H1 (cell line): Measurements from ENCODE around the gene EPM2A. TPM values are rescaled to one million over a fixed set of nuclear protein-coding genes. Genes with fewer than 3 reads are reported as not detected.

Source experiments
- CTCF ChIA-PET: fragments of 300-600 bp; sonication (Branson Sonifier 250); formaldehyde crosslinking; loops from one replicate; lab custom pipeline; 2021; ENCODE audit not compliant: partially characterized antibody; lab: Charles Lee
- POLR2A ChIA-PET: fragments of 300-600 bp; sonication (Branson Sonifier 250); formaldehyde crosslinking; loops from one replicate; lab custom pipeline; 2021; ENCODE audit warnings: inconsistent platforms; ENCODE audit not compliant: partially characterized antibody; lab: Charles Lee
- DNase-seq, 2 experiments: peaks; one replicate each; pipeline versions ENCODE4 v3.0.0 to v3.0.0-alpha.2; 2010 to 2022; ENCODE audit warnings: low spot score in 2 of 2, low read depth in 1 of 2, mixed read lengths in 1 of 2
- FAIRE-seq: peaks from 2 replicates; lab custom pipeline; 2011; peaks lifted over from hg19 to GRCh38; lab: Jason Lieb, UNC
- H2AFZ ChIP-seq: 2 replicates; pipeline ENCODE4 v1.8.1; 2012; ENCODE audit warnings: low read length, inconsistent platforms
- H2AK5ac ChIP-seq: 2 replicates; pipeline ENCODE4 v1.6.1; 2013; ENCODE audit warnings: low read depth, low read length
- H2BK120ac ChIP-seq: replicated peaks from 2 replicates; pipeline ENCODE3; 2013; ENCODE audit warnings: low read depth, low read length, inconsistent platforms
- H2BK12ac ChIP-seq: 2 replicates; pipeline ENCODE4 v1.6.1; 2013; ENCODE audit warnings: low read depth, low read length
- H2BK15ac ChIP-seq: 2 replicates; pipeline ENCODE4 v1.6.1; 2013; ENCODE audit warnings: low read length
- H2BK20ac ChIP-seq: 2 replicates; pipeline ENCODE4 v1.6.1; 2013; ENCODE audit warnings: low read length
- H2BK5ac ChIP-seq: 2 replicates; pipeline ENCODE4 v1.6.1; 2013; ENCODE audit warnings: low read depth, low read length
- H3K14ac ChIP-seq: 2 replicates; pipeline ENCODE4 v1.6.1; 2013; ENCODE audit warnings: inconsistent platforms; ENCODE audit not compliant: insufficient read length
- H3K18ac ChIP-seq: 2 replicates; pipeline ENCODE4 v1.6.1; 2013; ENCODE audit warnings: low read length; ENCODE audit errors: extremely low read depth
- H3K23ac ChIP-seq: 2 replicates; pipeline ENCODE4 v1.6.1; 2013; ENCODE audit warnings: inconsistent platforms; ENCODE audit not compliant: insufficient read length
- H3K23me2 ChIP-seq: 2 replicates; pipeline ENCODE4 v1.6.1; 2013; ENCODE audit warnings: low read depth, low read length
- H3K27ac ChIP-seq: 2 replicates; pipeline ENCODE4 v1.6.1; 2011; ENCODE audit warnings: low read depth, low read length, inconsistent platforms
- H3K27me3 ChIP-seq, 4 experiments: replicated peaks in 1 of 4; 1 replicate in 1 of 4; 2 replicates in 3 of 4; pipeline versions ENCODE4 v1.6.1 to v1.8.1; 2011 to 2013; ENCODE audit warnings: low read length in 3 of 4, mild to moderate bottlenecking in 3 of 4, inconsistent platforms in 2 of 4, mixed read lengths in 2 of 4, moderate library complexity in 1 of 4; ENCODE audit not compliant: control insufficient read depth in 3 of 4, insufficient read depth in 3 of 4; ENCODE audit errors: extremely low read depth in 1 of 4
- H3K36me3 ChIP-seq, 4 experiments: 2 replicates each; pipeline versions ENCODE4 v1.6.1 to v1.8.1; 2011 to 2013; ENCODE audit warnings: mild to moderate bottlenecking in 4 of 4, low read length in 3 of 4, moderate library complexity in 2 of 4, control low read depth in 1 of 4, inconsistent platforms in 1 of 4; ENCODE audit not compliant: insufficient read depth in 4 of 4, control insufficient read depth in 2 of 4
- H3K4ac ChIP-seq: replicated peaks from 2 replicates; pipeline ENCODE3; 2013; ENCODE audit warnings: low read length, low read depth, mixed read lengths, inconsistent platforms; ENCODE audit not compliant: insufficient read length
- H3K4me1 ChIP-seq, 4 experiments: replicated peaks in 1 of 4; 1 replicate in 1 of 4; 2 replicates in 3 of 4; pipeline versions ENCODE4 v1.6.1 to v1.8.1; 2011 to 2013; ENCODE audit warnings: low read length in 3 of 4, inconsistent platforms in 2 of 4, mixed read lengths in 1 of 4; ENCODE audit not compliant: insufficient read depth in 4 of 4, control insufficient read depth in 3 of 4
- H3K4me2 ChIP-seq, 2 experiments: 2 replicates each; pipeline versions ENCODE4 v1.6.1 to v1.8.1; 2011 to 2013; ENCODE audit warnings: low read depth in 2 of 2, low read length in 2 of 2, control low read depth in 1 of 2, inconsistent platforms in 1 of 2, mild to moderate bottlenecking in 1 of 2; ENCODE audit not compliant: insufficient read depth in 1 of 2
- H3K4me3 ChIP-seq, 4 experiments: fragments of 200-600, 300-600 bp in 1 of 4; sonication (generic), shearing (Covaris generic), sonication (Bioruptor Twin) in 1 of 4; 2 replicates each; pipeline versions ENCODE4 v1.5.1 to v1.8.1; 2011 to 2016; ENCODE audit warnings: low read length in 4 of 4, low read depth in 3 of 4, control low read depth in 2 of 4, inconsistent platforms in 2 of 4, mild to moderate bottlenecking in 2 of 4, mixed read lengths in 1 of 4, moderate library complexity in 1 of 4; ENCODE audit not compliant: insufficient read depth in 2 of 4; ENCODE audit errors: extremely low read depth in 1 of 4
- H3K56ac ChIP-seq: replicated peaks from 2 replicates; pipeline ENCODE3; 2013; ENCODE audit warnings: low read depth, mild to moderate bottlenecking, mixed read lengths, low read length, inconsistent platforms; ENCODE audit not compliant: insufficient read length
- H3K79me1 ChIP-seq: 2 replicates; pipeline ENCODE4 v1.6.1; 2013; ENCODE audit warnings: low read depth, low read length, control low read depth
- H3K79me2 ChIP-seq, 2 experiments: 2 replicates each; pipeline versions ENCODE4 v1.6.1 to v1.8.1; 2012 to 2013; ENCODE audit warnings: low read length in 2 of 2, mild to moderate bottlenecking in 2 of 2, inconsistent platforms in 1 of 2; ENCODE audit not compliant: insufficient read depth in 2 of 2, control insufficient read depth in 1 of 2
- H3K9ac ChIP-seq, 4 experiments: replicated peaks in 1 of 4; 1 replicate in 1 of 4; 2 replicates in 3 of 4; pipeline versions ENCODE4 v1.6.1 to v1.8.1; 2011 to 2013; ENCODE audit warnings: low read depth in 3 of 4, low read length in 3 of 4, control low read depth in 2 of 4, mild to moderate bottlenecking in 2 of 4, moderate library complexity in 2 of 4, inconsistent platforms in 1 of 4; ENCODE audit errors: extremely low read depth in 1 of 4
- H3K9me3 ChIP-seq, 2 experiments: 2 replicates each; pipeline versions ENCODE4 v1.6.1 to v1.8.1; 2012 to 2013; ENCODE audit warnings: mild to moderate bottlenecking in 2 of 2, moderate library complexity in 2 of 2, control low read depth in 1 of 2, inconsistent platforms in 1 of 2, low read depth in 1 of 2, low read length in 1 of 2, mixed read lengths in 1 of 2; ENCODE audit not compliant: insufficient read depth in 2 of 2
- H4K20me1 ChIP-seq, 2 experiments: replicated peaks in 1 of 2; 2 replicates each; pipeline versions ENCODE3 to v1.8.1; 2011 to 2013; ENCODE audit warnings: inconsistent platforms in 2 of 2, low read length in 2 of 2, mild to moderate bottlenecking in 1 of 2; ENCODE audit not compliant: insufficient read depth in 2 of 2, control insufficient read depth in 1 of 2
- H4K5ac ChIP-seq: 2 replicates; pipeline ENCODE4 v1.6.1; 2013; ENCODE audit warnings: low read length, low read depth, mixed read lengths, inconsistent platforms; ENCODE audit not compliant: insufficient read length
- H4K8ac ChIP-seq: 2 replicates; pipeline ENCODE4 v1.8.0; 2013; ENCODE audit warnings: mild to moderate bottlenecking, moderate library complexity, low read length, inconsistent platforms; ENCODE audit not compliant: insufficient read depth; ENCODE audit errors: extremely low read depth
- H4K91ac ChIP-seq: replicated peaks from 2 replicates; pipeline ENCODE3; 2013; ENCODE audit warnings: low read length, mixed read lengths, inconsistent platforms; ENCODE audit not compliant: insufficient read length
- CHD2 ChIP-seq: IDR thresholded peaks from 2 replicates; pipeline ENCODE4 v1.6.1; 2012; ENCODE audit warnings: low read length, improper control_type of control experiment
- EGR1 ChIP-seq: IDR thresholded peaks from 2 replicates; pipeline ENCODE4 v1.6.1; 2011; ENCODE audit warnings: low read depth, low read length, borderline replicate concordance
- KDM1A ChIP-seq: fragments of 200-600, 300-600 bp; sonication (generic); IDR thresholded peaks from 2 replicates; pipeline ENCODE4 v1.7.1; 2016; ENCODE audit warnings: mild to moderate bottlenecking, low read length, borderline replicate concordance
- KDM4A ChIP-seq: IDR thresholded peaks from one replicate; pipeline ENCODE4 v1.7.1; 2012; ENCODE audit warnings: low read depth, mild to moderate bottlenecking, moderate library complexity, low read length, inconsistent platforms; ENCODE audit not compliant: severe bottlenecking
- MAFK ChIP-seq: IDR thresholded peaks from 2 replicates; pipeline ENCODE4 v1.6.1; 2012; ENCODE audit warnings: low read depth, mild to moderate bottlenecking, improper control_type of control experiment, low read length
- POLR2A ChIP-seq, 2 experiments: IDR thresholded peaks; 1 replicate in 1 of 2; 2 replicates in 1 of 2; pipeline ENCODE4 v1.6.1; 2011; ENCODE audit warnings: low read depth in 2 of 2, low read length in 2 of 2, mild to moderate bottlenecking in 2 of 2; ENCODE audit errors: control extremely low read depth in 1 of 2
- SRF ChIP-seq: IDR thresholded peaks from 2 replicates; pipeline ENCODE4 v1.6.1; 2011; ENCODE audit warnings: mild to moderate bottlenecking, low read depth, low read length, moderate library complexity
- TEAD4 ChIP-seq: IDR thresholded peaks from 2 replicates; pipeline ENCODE4 v1.6.1; 2012; ENCODE audit warnings: low read depth, low read length, inconsistent platforms, mixed read lengths
- WGBS, 2 experiments: shearing (Covaris generic) in 1 of 2; methylation state at CpG; one replicate each; pipeline versions ENCODE4 v1.1.6 to v1.1.7; 2013 to 2015; ENCODE audit warnings: low lambda C conversion rate in 2 of 2, mixed read lengths in 2 of 2, inconsistent platforms in 1 of 2, low coverage in 1 of 2, missing lambda C conversion rate in 1 of 2; ENCODE audit not compliant: insufficient replicate concordance in 2 of 2, insufficient coverage in 1 of 2, insufficient read length in 1 of 2; ENCODE audit errors: extremely low coverage in 1 of 2, missing lambda C conversion rate in 1 of 2; 5-methylcytosine and 5-hydroxymethylcytosine counted together
- polyA plus RNA-seq, 7 experiments: library from polyadenylated mRNA; depleted of rRNA in 3 of 7; stranded (reverse) in 5 of 7; unstranded in 2 of 7; fragments of >200 nt in 5 of 7; fragments of 200-250 nt in 2 of 7; gene quantifications; 1 replicate in 5 of 7; 2 replicates in 1 of 7; 4 replicates in 1 of 7; pipeline versions ENCODE4 v1.2.1 to v1.2.3, GENCODE V29; 2011 to 2013; ENCODE audit warnings: missing spikeins in 2 of 7, mixed read lengths in 2 of 7
- total RNA-seq: library from RNA; stranded (reverse); fragmentation: NEBNext Ultra II Directional; extraction: Animal tissue kit (Norgen Biotek cat#: 25700); gene quantifications from 2 replicates; pipeline ENCODE4 v1.2.1, GENCODE V29; 2021

EPM2A gene
- total and polyA plus RNA-seq, 2 of the 8 experiments (the other 6 are each of a cell fraction or from before 2014, with no cell fraction given) = 2.3 to 6.2 TPM

DNA sequence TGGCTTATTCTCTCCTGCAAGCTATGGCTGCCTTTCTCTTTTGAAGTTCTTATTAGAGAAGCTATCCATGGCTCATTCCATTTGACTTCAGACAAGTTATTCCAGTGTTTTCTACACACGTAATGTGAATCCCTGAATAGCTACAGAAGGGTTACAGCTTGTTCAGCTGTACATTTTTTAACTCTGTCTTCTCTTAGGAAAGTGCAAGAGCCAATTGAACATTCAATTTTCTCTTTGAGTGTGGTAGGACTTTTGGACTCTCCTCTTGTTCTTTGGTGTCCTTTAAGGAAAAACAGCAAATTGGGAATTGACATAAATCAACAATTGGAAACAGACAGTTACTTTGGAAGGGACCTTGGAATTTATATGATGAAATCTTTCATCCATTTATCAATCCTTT lies 125.8 kb downstream of the EPM2A start:
- no peak overlapping the region for H2AFZ ChIP-seq
- H3K23ac ChIP-seq = no peak overlapping the region
- H3K14ac ChIP-seq = no peak overlapping the region
- H3K4me1 ChIP-seq = no peaks in the 10 kb centered on the region
- H2BK20ac ChIP-seq = no peak overlapping the region
- H3K56ac ChIP-seq = no peak overlapping the region
- no peak overlapping the region for H4K8ac ChIP-seq
- no peak overlapping the region for H3K18ac ChIP-seq
- H3K4me3 ChIP-seq = no peak overlapping the region
- no peaks in the 10 kb centered on the region for H3K23me2 ChIP-seq
- no peak overlapping the region for H2AK5ac ChIP-seq
- no peak overlapping the region for H3K9ac ChIP-seq
- no peak overlapping the region for H3K4me2 ChIP-seq
- H3K27ac ChIP-seq = no peak overlapping the region
- no peak overlapping the region for H2BK15ac ChIP-seq
- FAIRE-seq (no peak), DNase-seq (no peak)
- H3K36me3 ChIP-seq = no peaks in the 10 kb centered on the region
- peaks cover 0 to 2% of the 10 kb centered on the region in 2 experiments for H4K20me1 ChIP-seq
- H3K79me2 ChIP-seq = no peaks in the 10 kb centered on the region
- H3K27me3 ChIP-seq = no peaks in the 10 kb centered on the region
- no peaks in the 10 kb centered on the region for H3K9me3 ChIP-seq
- no peaks in the 10 kb centered on the region for H3K79me1 ChIP-seq
- ChIA-PET POLR2A (interaction anchor here (0.7 kb wide), 1 partner anchor 13 kb away, joined by 4 read pairs; no protein-coding TSS in a partner anchor), CTCF (interaction anchor here (1.2 to 2.9 kb wide), 2 partner anchors 17 to 24 kb away, joined by 3 to 12 read pairs; no protein-coding TSS in a partner anchor)
- H3K4ac ChIP-seq = no peak overlapping the region
- 79% methylated on average over 1 of the region's 1 CpG; no CpG with 5 or more reads in 1 of the 2 experiments for WGBS, 2 experiments
- H4K5ac ChIP-seq = no peak overlapping the region
- no peak overlapping the region for H2BK120ac ChIP-seq
- no peak overlapping the region for H2BK5ac ChIP-seq
- H2BK12ac ChIP-seq = no peak overlapping the region
- no peak overlapping the region for H4K91ac ChIP-seq
- TF ChIP-seq KDM1A (no peak), CHD2 (no peak), EGR1 (no peak), POLR2A (IDR thresholded peaks at IDR 0.05; ENCODE audit: control extremely low read depth in 1 of 2, low read depth in 2 of 2, low read length in 2 of 2) (no peak), TEAD4 (no peak), KDM4A (no peak), SRF (no peak), MAFK (no peak)
